ELF-1 (cell line): ENCODE data around the gene MEA1.
"Not testable (repeated sequence)": the region's sequence is repeated elsewhere in the genome, so short reads cannot be mapped to it uniquely, and the experiment has no call there.

Experiments used
- DNase-seq: peaks from one replicate; pipeline ENCODE4 v3.0.0-alpha.2; 2016; ENCODE audit warnings: low read depth, low spot score

The MEA1 gene

GRCh38 chr6:43009124-43009523 is 4.6 kb downstream of the MEA1 start:
- DNase-seq: peak; percentile 52

- no peak for DNase-seq
Observed at GRCh38 chr6:43007126-43007525, 6.6 kb downstream of the MEA1 start.

- no peak for DNase-seq
Observed at GRCh38 chr6:43006251-43006650, 7.5 kb downstream of the MEA1 start.

GRCh38 chr6:43005844-43006243 is 7.9 kb downstream of the MEA1 start:
- no peak for DNase-seq

- DNase-seq: no peak
Observed at GRCh38 chr6:43001843-43002242, 11.9 kb downstream of the MEA1 start.

- not testable (repeated sequence) for DNase-seq
Observed at GRCh38 chr6:42998205-42998604, 15.5 kb downstream of the MEA1 start.

- no peak for DNase-seq
Observed at GRCh38 chr6:42996513-42996912, 17.2 kb downstream of the MEA1 start.

GRCh38 chr6:42993445-42993844 is 20.3 kb downstream of the MEA1 start:
- DNase-seq: no peak

GRCh38 chr6:42989923-42990322 is 23.8 kb downstream of the MEA1 start:
- DNase-seq: no peak

GRCh38 chr6:42988486-42989020 is 25.2 kb downstream of the MEA1 start:
- no peak for DNase-seq

GRCh38 chr6:42987533-42988451 is 26.0 kb downstream of the MEA1 start:
- no peak for DNase-seq

GRCh38 chr6:42984924-42985475 is 28.7 kb downstream of the MEA1 start:
- DNase-seq: peak; percentile 40

GRCh38 chr6:42984001-42984923 is 29.5 kb downstream of the MEA1 start, which contains the start of gene PPP2R5D:
TSS of gene PPP2R5D (plus strand) at chr6:42984570. CDS start at chr6:42984678, 108 bp downstream.
- DNase-seq: peak; percentile 99

GRCh38 chr6:42981836-42982235 is 31.9 kb downstream of the MEA1 start:
- no peak for DNase-seq

GRCh38 chr6:42979523-42980177 is 34.1 kb downstream of the MEA1 start:
- no peak for DNase-seq

GRCh38 chr6:42978839-42979522 is 34.8 kb downstream of the MEA1 start, which contains the start of gene PEX6:
TSS of gene PEX6 (minus strand) at chr6:42979181. CDS start at chr6:42979150, 31 bp downstream.
- DNase-seq: peak; percentile 95

- peak; percentile 54 for DNase-seq
Observed at GRCh38 chr6:42978487-42978838, 35.3 kb downstream of the MEA1 start.

GRCh38 chr6:42974919-42975505 is 38.7 kb downstream of the MEA1 start:
- DNase-seq: no peak

- DNase-seq: no peak
Observed at GRCh38 chr6:42973926-42974325, 39.8 kb downstream of the MEA1 start.

- DNase-seq: no peak
Observed at GRCh38 chr6:42971746-42972327, 41.9 kb downstream of the MEA1 start.
